Right lobe of liver (tissue), 4 donors: ENCODE results near the gene NCKAP5.

Source experiments
- POLR2A ChIP-seq: fragments of 450-650 bp; IDR thresholded peaks from one replicate; pipeline ENCODE4 v1.6.1; 2017; ENCODE audit warnings: antibody characterized with exemption, mild to moderate bottlenecking
- TF ChIP-seq, protein P1 (sequence below), 4 donors: fragments of 200-600 bp in 3 of 4; fragments of 450-650 bp in 1 of 4; IDR thresholded peaks; one replicate each; pipeline versions ENCODE4 v1.5.1 to v1.8.0; 2016 to 2022; ENCODE audit warnings: antibody characterized with exemption in 4 of 4, mild to moderate bottlenecking in 2 of 4
- donor health status: DM: no; HTN: no; CAD: no.
- donor health status: DM: no; HTN: no; CAD: no.
- donor health status: DM: no; HTN: yes; CAD: no.

DNA sequence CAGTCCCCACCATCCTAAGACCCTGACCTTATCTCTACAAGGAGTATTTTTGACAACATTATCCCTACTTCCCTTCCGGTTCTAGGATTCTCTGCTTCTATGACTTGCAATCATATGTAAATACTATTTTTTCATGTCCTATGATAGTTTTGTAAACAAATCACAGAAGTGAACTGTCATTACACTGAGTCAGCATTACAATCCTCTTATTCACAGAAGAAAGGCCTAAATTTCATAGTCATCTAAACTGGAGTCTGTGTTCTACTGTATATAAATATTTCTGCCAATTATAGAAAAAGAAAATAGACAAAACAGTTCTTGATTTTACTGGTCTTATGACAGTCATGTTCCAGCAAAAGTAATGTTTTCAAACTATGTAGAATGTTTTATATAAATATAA lies 265.1 kb downstream of the NCKAP5 start:
- no peak for TF ChIP-seq POLR2A
- TF ChIP-seq, protein P1, sequence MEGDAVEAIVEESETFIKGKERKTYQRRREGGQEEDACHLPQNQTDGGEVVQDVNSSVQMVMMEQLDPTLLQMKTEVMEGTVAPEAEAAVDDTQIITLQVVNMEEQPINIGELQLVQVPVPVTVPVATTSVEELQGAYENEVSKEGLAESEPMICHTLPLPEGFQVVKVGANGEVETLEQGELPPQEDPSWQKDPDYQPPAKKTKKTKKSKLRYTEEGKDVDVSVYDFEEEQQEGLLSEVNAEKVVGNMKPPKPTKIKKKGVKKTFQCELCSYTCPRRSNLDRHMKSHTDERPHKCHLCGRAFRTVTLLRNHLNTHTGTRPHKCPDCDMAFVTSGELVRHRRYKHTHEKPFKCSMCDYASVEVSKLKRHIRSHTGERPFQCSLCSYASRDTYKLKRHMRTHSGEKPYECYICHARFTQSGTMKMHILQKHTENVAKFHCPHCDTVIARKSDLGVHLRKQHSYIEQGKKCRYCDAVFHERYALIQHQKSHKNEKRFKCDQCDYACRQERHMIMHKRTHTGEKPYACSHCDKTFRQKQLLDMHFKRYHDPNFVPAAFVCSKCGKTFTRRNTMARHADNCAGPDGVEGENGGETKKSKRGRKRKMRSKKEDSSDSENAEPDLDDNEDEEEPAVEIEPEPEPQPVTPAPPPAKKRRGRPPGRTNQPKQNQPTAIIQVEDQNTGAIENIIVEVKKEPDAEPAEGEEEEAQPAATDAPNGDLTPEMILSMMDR (IDR thresholded peaks at IDR 0.05), result no peak
